GM12864 (cell line): Measurements from ENCODE around the gene IARS1.

ENCODE experiments used
- DNase-seq: peaks from one replicate; pipeline ENCODE4 v3.0.0-alpha.2; 2011; ENCODE audit warnings: low read depth
- H3K4me3 ChIP-seq: 2 replicates; pipeline ENCODE4 v1.5.1; 2011; ENCODE audit warnings: mild to moderate bottlenecking, low read depth, low read length, control low read depth
- TF ChIP-seq, protein P1 (sequence below): IDR thresholded peaks from 2 replicates; pipeline ENCODE4 v1.5.1; 2011; ENCODE audit warnings: low read depth, mild to moderate bottlenecking, moderate library complexity, low read length, control low read depth, inconsistent platforms; ENCODE audit errors: missing control alignments

The IARS1 gene

DNA sequence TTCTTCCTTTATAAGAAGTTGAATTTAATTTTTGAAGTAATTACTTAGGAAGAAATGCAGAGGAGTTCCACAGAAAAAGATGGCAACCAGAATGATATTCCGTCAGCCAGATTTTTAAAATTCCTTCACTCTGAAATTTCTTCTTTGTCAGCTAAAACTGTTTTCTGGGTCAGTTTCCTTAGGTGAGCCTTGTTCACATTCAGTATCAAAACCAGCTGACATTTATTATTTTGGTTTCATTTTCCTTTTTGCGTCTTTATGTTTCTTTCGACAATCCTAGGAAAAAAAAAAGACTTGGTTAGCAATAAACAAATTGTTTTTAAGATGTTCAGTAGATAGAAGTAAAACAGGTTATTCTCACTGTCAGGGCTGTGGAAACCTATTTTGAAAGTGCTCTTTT lies 4.1 kb upstream of the IARS1 start:
- H3K4me3 ChIP-seq, result no peak overlapping the region; the same call in 1 of the 2 replicates
- TF ChIP-seq, protein P1, sequence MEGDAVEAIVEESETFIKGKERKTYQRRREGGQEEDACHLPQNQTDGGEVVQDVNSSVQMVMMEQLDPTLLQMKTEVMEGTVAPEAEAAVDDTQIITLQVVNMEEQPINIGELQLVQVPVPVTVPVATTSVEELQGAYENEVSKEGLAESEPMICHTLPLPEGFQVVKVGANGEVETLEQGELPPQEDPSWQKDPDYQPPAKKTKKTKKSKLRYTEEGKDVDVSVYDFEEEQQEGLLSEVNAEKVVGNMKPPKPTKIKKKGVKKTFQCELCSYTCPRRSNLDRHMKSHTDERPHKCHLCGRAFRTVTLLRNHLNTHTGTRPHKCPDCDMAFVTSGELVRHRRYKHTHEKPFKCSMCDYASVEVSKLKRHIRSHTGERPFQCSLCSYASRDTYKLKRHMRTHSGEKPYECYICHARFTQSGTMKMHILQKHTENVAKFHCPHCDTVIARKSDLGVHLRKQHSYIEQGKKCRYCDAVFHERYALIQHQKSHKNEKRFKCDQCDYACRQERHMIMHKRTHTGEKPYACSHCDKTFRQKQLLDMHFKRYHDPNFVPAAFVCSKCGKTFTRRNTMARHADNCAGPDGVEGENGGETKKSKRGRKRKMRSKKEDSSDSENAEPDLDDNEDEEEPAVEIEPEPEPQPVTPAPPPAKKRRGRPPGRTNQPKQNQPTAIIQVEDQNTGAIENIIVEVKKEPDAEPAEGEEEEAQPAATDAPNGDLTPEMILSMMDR, result no peak
- no peak for DNase-seq

DNA sequence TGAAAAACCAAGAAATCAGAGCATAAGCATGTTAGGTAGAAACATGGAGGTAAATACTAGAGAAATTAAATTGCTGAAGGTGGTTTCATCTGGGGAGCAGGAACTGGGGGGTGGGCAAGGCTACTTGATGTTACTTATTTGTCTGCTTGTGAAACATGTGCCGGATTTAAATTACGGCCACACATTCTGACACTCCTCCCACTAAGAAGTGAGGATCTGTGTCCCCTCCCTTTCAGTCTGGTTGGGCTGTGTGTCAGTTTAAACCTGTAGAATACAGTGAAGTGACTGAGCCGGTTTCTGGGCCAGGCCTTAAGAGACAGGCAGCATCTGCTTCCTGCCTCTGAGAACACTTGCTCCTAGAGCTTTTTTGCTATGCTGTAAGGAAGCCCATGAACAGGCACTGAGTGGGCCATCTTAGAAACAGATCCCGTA lies 2.3 kb upstream of the IARS1 start:
- TF ChIP-seq, protein P1, result no peak

DNA sequence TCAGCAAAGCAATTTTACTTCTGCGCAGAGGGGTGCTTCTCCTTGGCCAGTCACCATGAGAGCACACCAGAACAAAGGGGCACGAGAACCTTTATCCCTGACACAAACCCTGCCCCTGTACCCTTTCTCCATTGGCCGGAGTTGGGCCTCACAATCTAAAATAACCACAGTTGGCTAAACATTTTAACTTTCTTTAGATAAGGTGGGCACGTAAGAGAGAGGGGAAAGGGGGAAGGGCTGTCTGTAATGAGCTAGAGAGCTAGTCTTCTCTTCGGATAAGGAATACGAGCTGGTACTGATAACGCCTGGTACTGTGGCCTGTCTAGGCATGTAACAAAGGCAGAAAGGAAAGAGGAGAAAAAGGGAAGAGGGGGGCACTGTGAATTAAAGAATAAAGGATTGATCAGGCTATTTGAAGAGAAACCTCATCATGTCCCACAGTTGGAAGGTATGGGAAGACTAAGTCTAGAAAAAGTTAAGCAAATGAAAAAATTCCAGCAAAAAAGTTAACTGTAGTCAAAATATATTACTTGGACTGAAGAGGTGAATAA lies 1.8 kb upstream of the IARS1 start:
- TF ChIP-seq, protein P1, result no peak
- no peak overlapping the region for H3K4me3 ChIP-seq
- DNase-seq, result no peak

More for the DNA sequence above, 2.3 kb upstream of the IARS1 start:
- no peak for DNase-seq
- no peak overlapping the region for H3K4me3 ChIP-seq

DNA sequence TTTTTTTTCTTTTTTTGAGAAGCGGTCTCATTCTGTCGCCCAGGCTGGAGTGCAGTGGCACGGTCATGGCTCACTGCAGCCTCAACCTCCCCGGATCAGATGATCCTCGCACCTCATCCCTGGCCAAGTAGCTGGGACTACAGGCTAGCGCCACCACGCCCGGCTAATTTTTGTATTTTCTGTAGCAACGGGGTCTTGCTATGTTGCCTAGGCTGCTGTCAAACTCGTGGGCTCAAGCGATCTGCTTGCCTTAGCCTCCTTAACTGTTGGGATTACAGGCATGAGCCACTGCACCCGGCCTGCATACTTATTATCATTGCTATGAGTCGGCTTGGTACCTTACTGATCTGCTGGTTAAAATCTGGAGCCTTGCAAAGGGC lies 790 bp upstream of the IARS1 start:
- H3K4me3 ChIP-seq, result peak overlapping the region; percentile 91
- no peak for DNase-seq
- TF ChIP-seq, protein P1, result no peak

DNA sequence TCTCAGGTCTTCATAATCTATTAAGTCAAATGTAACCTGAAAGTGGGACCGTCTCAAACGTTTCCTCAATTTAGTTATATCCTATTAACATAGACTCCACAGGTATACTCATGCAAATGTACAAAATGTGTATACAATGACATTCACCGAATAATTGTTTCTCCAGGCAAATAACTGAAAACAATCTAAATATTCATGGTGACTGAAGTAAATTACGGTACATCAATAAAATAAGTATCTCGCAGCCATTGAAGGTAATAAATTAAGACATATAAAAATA lies 482 bp downstream of the IARS1 start:
- TF ChIP-seq, protein P1, result no peak
- no peak for DNase-seq
- H3K4me3 ChIP-seq, result peak overlapping the region; percentile 91

DNA sequence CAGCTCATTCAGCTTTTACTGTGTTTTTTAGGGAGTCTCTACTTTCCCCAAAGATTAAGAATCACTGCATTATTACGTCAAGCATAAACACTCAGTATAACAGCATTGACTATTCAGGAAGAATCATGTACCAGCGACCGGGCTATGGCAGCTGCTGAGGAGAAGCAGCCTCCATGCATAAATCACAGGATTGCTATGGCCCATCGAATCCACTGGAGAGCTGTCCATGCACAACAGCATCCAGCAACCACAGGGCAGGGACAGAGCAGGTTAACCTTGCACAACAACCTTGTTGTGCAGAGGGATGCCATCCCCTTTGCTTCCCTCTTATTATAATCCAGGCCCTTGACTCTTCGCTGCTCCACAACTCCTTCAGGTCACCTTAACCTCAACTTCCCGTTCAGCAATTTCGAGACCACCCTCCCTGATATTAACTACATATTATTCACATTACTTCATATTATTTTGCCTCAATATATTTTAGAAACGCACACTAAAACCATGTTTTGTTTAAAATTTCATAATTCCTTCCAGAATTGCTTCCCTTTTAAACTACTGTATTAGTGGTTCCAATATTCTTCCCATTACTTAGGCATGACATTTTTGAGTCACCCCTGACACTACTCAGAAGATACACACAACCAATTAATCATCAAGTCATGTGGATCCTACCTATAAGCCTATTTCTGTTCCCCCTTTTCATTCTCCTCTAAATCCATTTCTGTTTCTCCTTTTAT lies 991 bp downstream of the IARS1 start:
- H3K4me3 ChIP-seq, result peak overlapping the region; percentile 91
- no peak for DNase-seq
- TF ChIP-seq, protein P1, result no peak

DNA sequence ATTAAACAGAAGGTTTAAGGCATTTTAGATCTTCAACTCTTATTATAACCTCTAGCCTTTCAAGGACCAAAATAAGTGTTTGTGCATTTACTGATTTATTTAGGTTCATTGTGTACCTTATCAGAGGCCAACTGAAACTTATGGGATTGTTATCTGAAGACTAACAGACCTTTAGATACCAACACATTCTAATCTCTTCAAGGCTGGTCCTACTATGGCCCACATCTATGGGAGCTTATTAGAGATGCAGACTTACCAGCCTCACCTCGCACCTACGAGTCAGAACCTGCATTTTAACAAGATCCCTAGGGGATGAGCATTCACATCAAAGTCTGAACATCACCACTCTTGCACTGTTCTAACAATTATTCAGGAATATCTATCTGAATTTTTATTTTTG lies 1.9 kb downstream of the IARS1 start:
- H3K4me3 ChIP-seq, result peak overlapping the region; percentile 91; the same call in 1 of the 2 replicates
- TF ChIP-seq, protein P1, result no peak
- no peak for DNase-seq
